ENCODE results near the gene ERN1. TPM values are rescaled to one million over a fixed set of nuclear protein-coding genes. Genes with fewer than 3 reads are reported as not detected.

Gene ERN1
- total and polyA plus RNA-seq, 2 of the 8 experiments (the other 6 are each of a cell fraction or from before 2014, with no cell fraction given) = 1.8 to 3.9 TPM

- TF ChIP-seq BRCA1 (IDR thresholded peaks at IDR 0.05; ENCODE audit: low read depth, low read length) (no peak), MAX (IDR thresholded peaks at IDR 0.05) (no peak), RBBP5 (IDR thresholded peaks at IDR 0.05; ENCODE audit: borderline replicate concordance, low read depth, low read length) (no peak)
These were observed 128.0 kb downstream of the ERN1 start (continued) for GRCh38 chr17:64001763-64002529.
